Keratinocyte (primary cell): ENCODE data around the gene CLDN9. TPM values are rescaled to one million over a fixed set of nuclear protein-coding genes. Genes with fewer than 3 reads are reported as not detected.

Source experiments
- DNase-seq: peaks from one replicate; pipeline ENCODE4 v3.0.0-alpha.2; 2011; ENCODE audit warnings: low read depth, missing footprints, low spot score
- FAIRE-seq: peaks from 2 replicates; lab custom pipeline; 2011; peaks lifted over from hg19 to GRCh38; lab: Jason Lieb, UNC
- H2AFZ ChIP-seq: 2 replicates; pipeline ENCODE4 v1.6.0; 2012; ENCODE audit warnings: low read length, control low read depth, inconsistent platforms; ENCODE audit not compliant: control insufficient read depth
- H3K27ac ChIP-seq: 2 replicates; pipeline ENCODE4 v1.5.1; 2011; ENCODE audit warnings: low read length; ENCODE audit not compliant: control insufficient read depth, insufficient read depth
- H3K27me3 ChIP-seq: 3 replicates; pipeline ENCODE4 v1.6.0; 2011; ENCODE audit warnings: low read length; ENCODE audit not compliant: control insufficient read depth, insufficient read depth; ENCODE audit errors: extremely low read depth
- H3K36me3 ChIP-seq, 2 experiments: 2 replicates in 1 of 2; 3 replicates in 1 of 2; pipeline ENCODE4 v1.5.1; 2011; ENCODE audit warnings: low read length in 2 of 2, mild to moderate bottlenecking in 1 of 2; ENCODE audit not compliant: control insufficient read depth in 2 of 2, insufficient read depth in 2 of 2; ENCODE audit errors: extremely low read depth in 1 of 2
- H3K4me1 ChIP-seq: 3 replicates; pipeline ENCODE4 v1.5.1; 2011; ENCODE audit warnings: low read length; ENCODE audit not compliant: control insufficient read depth, insufficient read depth; ENCODE audit errors: extremely low read depth
- H3K4me2 ChIP-seq: 3 replicates; pipeline ENCODE4 v1.6.0; 2011; ENCODE audit warnings: low read depth, low read length; ENCODE audit not compliant: control insufficient read depth, insufficient read depth; ENCODE audit errors: extremely low read depth
- H3K4me3 ChIP-seq, 3 experiments: fragments of 200-600 bp in 1 of 3; sonication (generic) in 1 of 3; 2 replicates in 2 of 3; 3 replicates in 1 of 3; pipeline ENCODE4 v1.5.1; 2011 to 2016; ENCODE audit warnings: low read length in 3 of 3, mild to moderate bottlenecking in 3 of 3, control low read depth in 2 of 3, inconsistent platforms in 1 of 3, low read depth in 1 of 3, mixed read lengths in 1 of 3, mixed run types in 1 of 3, moderate library complexity in 1 of 3; ENCODE audit not compliant: control insufficient read depth in 2 of 3, insufficient read depth in 2 of 3; ENCODE audit errors: extremely low read depth in 1 of 3
- H3K79me2 ChIP-seq: 2 replicates; pipeline ENCODE4 v1.6.0; 2012; ENCODE audit warnings: low read length; ENCODE audit not compliant: control insufficient read depth, insufficient read depth
- H3K9ac ChIP-seq: 3 replicates; pipeline ENCODE4 v1.6.0; 2011; ENCODE audit warnings: low read length; ENCODE audit not compliant: control insufficient read depth, insufficient read depth; ENCODE audit errors: extremely low read depth
- H3K9me1 ChIP-seq: 3 replicates; pipeline ENCODE4 v1.6.0; 2011; ENCODE audit warnings: low read length; ENCODE audit not compliant: control insufficient read depth, insufficient read depth; ENCODE audit errors: extremely low read depth
- H3K9me3 ChIP-seq: 2 replicates; pipeline ENCODE4 v1.5.1; 2012; ENCODE audit warnings: low read depth, low read length; ENCODE audit not compliant: control insufficient read depth
- H4K20me1 ChIP-seq: 3 replicates; pipeline ENCODE4 v1.6.0; 2011; ENCODE audit warnings: low read length; ENCODE audit not compliant: control insufficient read depth, insufficient read depth; ENCODE audit errors: extremely low read depth
- EZH2 ChIP-seq: IDR thresholded peaks from one replicate; pipeline ENCODE4 v1.6.1; 2012; ENCODE audit warnings: inconsistent platforms, mild to moderate bottlenecking, low read length, moderate library complexity
- dilution Hi-C: fragments of 300-500 bp; cut with MboI; formaldehyde crosslinking; loops from one replicate; pipeline ENCODE4 v1.7.0; 2020; ENCODE audit warnings: low sequenced_read_pairs; ENCODE audit not compliant: extremely low pct_ligation_motif_present
- polyA plus RNA-seq, 5 experiments: library from polyadenylated mRNA; depleted of rRNA in 3 of 5; stranded (reverse) in 3 of 5; stranded (forward) in 1 of 5; unstranded in 1 of 5; fragments of >200 nt; gene quantifications; 1 replicate in 1 of 5; 2 replicates in 3 of 5; 3 replicates in 1 of 5; pipeline versions ENCODE4 v1.2.1 to v1.2.3, GENCODE V29; 2011 to 2012; ENCODE audit warnings: missing spikeins in 2 of 5, low read depth in 1 of 5, low replicate concordance in 1 of 5
- TF ChIP-seq, protein P1 (sequence below), 3 experiments: IDR thresholded peaks in 1 of 3; conservative IDR thresholded peaks in 1 of 3; optimal IDR thresholded peaks in 1 of 3; 2 replicates in 2 of 3; 3 replicates in 1 of 3; pipeline versions ENCODE3 to v1.5.1; 2011; ENCODE audit warnings: low read length in 3 of 3, mild to moderate bottlenecking in 3 of 3, moderate library complexity in 2 of 3, control low read depth in 1 of 3, inconsistent platforms in 1 of 3; ENCODE audit not compliant: insufficient read depth in 2 of 3; ENCODE audit errors: extremely low read depth in 1 of 3

Gene CLDN9
- polyA plus RNA-seq, 1 donor (not counting 4 experiments of a cell fraction or from before 2014, with no cell fraction given), result not detected

DNA sequence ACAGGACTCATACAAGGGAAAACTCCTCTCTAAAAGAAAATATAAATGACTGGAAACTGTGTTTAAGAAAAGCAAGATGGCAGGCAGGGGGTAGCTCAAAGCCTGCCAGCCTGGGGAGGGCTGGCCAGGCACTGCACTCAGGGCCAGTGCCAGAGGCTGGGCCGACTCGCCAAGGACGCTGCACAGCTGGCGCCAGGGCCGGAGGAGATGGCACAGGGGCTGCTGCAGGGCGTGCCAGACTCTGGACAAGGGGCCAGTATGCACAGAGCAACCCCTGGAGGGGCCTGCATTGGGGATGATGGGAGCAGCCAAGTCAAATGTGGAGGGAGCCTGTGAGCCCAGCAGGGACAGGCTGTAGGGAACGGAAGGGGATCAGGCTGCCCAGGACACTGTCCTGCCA is 36.5 kb upstream of the CLDN9 start:
- Histone ChIP-seq H3K4me3 (no peak overlapping the region), H3K79me2 (peaks cover 18% of the 10 kb centered on the region), H4K20me1 (peaks cover 1% of the 10 kb centered on the region), H3K4me1 (peaks cover 18% of the 10 kb centered on the region), H3K27me3 (no peaks in the 10 kb centered on the region), H3K9me1 (no peaks in the 10 kb centered on the region), H3K36me3 (peaks cover 1 to 17% of the 10 kb centered on the region in 2 experiments), H2AFZ (no peak overlapping the region), H3K9ac (no peak overlapping the region), H3K27ac (no peak overlapping the region), H3K4me2 (no peak overlapping the region), H3K9me3 (no peaks in the 10 kb centered on the region)
- dilution Hi-C loops, result no loop called here
- DNase-seq (no peak), FAIRE-seq (no peak)
- TF ChIP-seq, protein P1, sequence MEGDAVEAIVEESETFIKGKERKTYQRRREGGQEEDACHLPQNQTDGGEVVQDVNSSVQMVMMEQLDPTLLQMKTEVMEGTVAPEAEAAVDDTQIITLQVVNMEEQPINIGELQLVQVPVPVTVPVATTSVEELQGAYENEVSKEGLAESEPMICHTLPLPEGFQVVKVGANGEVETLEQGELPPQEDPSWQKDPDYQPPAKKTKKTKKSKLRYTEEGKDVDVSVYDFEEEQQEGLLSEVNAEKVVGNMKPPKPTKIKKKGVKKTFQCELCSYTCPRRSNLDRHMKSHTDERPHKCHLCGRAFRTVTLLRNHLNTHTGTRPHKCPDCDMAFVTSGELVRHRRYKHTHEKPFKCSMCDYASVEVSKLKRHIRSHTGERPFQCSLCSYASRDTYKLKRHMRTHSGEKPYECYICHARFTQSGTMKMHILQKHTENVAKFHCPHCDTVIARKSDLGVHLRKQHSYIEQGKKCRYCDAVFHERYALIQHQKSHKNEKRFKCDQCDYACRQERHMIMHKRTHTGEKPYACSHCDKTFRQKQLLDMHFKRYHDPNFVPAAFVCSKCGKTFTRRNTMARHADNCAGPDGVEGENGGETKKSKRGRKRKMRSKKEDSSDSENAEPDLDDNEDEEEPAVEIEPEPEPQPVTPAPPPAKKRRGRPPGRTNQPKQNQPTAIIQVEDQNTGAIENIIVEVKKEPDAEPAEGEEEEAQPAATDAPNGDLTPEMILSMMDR (optimal IDR thresholded peaks at IDR 0.05 in 1 of 3, IDR thresholded peaks at IDR 0.05 in 1 of 3, conservative IDR thresholded peaks at IDR 0.05 in 1 of 3; ENCODE audit: extremely low read depth in 1 of 3, insufficient read depth in 2 of 3, low read length in 3 of 3), result no peak
- TF ChIP-seq EZH2, result no peak

DNA sequence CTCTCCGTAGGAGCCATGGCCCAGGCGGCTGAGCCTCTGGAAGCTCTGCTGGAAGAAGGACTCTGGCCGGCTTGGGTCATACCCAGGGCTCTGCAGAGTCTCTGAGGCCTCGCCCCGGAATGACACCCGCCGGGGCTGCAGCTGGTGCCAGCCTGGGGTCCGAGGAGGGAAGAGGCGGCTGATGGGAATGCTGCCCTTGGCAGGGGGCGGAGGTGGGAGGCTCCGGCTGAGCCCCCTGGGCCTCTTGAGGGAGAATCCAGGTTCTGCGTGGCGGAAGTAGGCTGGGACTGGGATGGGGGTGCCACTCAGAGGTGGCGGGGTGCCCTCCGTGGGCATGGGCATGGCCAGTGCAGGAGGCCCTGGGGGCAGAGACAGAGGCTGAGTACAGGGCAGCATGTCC is 36.0 kb upstream of the CLDN9 start:
- TF ChIP-seq, protein P1 (optimal IDR thresholded peaks at IDR 0.05 in 1 of 3, IDR thresholded peaks at IDR 0.05 in 1 of 3, conservative IDR thresholded peaks at IDR 0.05 in 1 of 3; ENCODE audit: extremely low read depth in 1 of 3, insufficient read depth in 2 of 3, low read length in 3 of 3), result no peak
- no peak for TF ChIP-seq EZH2
- Histone ChIP-seq H2AFZ (no peak overlapping the region), H3K79me2 (peaks cover 17% of the 10 kb centered on the region), H3K36me3 (peaks cover 1 to 17% of the 10 kb centered on the region in 2 experiments), H3K4me3 (no peak overlapping the region), H3K9me1 (no peaks in the 10 kb centered on the region), H3K4me1 (peaks cover 21% of the 10 kb centered on the region), H3K27me3 (no peaks in the 10 kb centered on the region), H3K9ac (no peak overlapping the region), H4K20me1 (no peaks in the 10 kb centered on the region), H3K9me3 (no peaks in the 10 kb centered on the region), H3K4me2 (no peak overlapping the region), H3K27ac (no peak overlapping the region)
- dilution Hi-C loops, result no loop called here
- DNase-seq (no peak), FAIRE-seq (no peak)
